SIG-M5 (cell line): ENCODE results near the gene MRPS27.

Experiments used
- DNase-seq: peaks from one replicate; lab custom pipeline; 2025; lab: John Stamatoyannopoulos, UW

Gene MRPS27

DNA sequence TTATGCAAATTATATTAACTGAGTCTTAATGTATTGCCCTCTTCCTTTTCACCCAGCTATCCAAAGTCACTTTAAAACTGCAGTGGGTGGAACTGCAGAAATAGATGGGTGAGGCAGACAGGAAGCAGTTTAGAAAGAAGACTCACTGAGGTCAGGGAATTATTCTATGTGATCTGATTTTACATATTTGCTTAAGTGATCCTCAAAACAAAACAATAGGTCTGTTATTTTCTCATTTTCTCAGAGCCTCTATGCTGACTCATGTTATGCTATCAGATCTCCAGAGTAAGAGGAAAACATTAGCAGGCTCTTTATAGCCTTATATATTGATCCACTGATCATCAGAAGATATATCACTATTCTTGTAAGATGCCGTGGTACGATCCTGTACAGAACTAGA, 63.5 kb downstream of the MRPS27 start:
- no peak for DNase-seq

DNA sequence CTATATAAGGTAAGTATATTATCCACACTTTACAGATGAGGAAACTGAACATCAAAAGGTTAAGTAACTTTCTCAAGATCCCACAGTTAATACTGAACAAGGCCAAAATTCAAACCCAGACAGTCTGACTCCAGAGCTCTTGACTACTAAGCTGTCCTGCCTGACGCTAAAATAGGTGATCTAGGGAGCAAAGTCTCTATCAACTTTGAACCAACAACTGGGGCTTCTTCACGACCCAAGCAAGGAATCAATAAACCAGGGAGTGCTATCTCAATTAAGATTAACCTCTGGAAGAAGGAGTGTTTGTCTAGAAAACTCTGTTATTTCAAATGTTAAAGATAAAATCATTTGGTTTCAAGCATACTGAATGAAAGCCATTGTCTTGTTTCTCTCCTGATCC, 64.4 kb downstream of the MRPS27 start:
- no peak for DNase-seq

DNA sequence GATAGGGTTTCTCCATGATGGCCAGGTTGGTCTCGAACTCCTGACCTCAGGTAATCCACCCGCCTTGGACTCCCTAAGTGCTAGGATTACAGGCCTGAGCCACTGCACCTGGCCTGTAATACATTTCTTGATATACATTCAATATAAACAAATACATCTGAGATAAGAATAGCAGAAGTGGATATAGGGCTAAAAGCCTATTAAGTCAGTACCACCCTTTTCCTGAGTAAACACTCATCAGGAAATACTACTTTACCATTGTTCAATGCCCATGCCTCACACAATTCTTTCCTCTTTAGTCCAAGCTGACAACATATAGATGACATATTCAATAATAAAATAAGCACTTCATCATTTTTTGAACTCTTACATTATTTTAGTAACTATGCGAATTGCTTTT, 64.8 kb downstream of the MRPS27 start:
- DNase-seq = no peak

DNA sequence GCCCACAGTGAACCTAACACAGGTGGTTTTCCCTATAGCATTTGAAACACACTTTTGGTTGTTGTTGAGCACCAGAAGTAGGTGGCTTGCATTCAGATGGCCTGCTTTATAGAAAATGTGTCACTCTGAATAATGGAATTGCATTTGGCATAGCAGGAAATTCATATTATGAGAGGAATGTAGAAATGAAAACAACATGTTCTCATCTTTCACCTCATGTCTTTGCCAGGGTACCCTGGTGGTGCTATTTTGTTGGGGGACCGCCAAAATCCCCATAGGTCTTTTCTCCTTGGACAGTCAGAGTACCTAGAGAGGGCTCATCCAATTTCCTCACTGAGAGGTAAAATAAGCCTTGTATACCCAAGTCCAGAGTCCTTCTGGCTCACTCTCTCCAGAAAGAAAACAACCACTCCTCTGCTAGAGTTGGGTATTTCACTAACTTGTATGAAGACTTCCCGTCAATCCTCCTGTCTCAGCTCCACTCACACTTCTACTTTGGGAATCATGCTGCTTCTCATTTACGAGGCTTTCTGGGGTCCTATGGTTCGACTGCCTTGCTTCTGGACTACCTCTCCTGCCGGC, 67.4 kb downstream of the MRPS27 start:
- DNase-seq = no peak

DNA sequence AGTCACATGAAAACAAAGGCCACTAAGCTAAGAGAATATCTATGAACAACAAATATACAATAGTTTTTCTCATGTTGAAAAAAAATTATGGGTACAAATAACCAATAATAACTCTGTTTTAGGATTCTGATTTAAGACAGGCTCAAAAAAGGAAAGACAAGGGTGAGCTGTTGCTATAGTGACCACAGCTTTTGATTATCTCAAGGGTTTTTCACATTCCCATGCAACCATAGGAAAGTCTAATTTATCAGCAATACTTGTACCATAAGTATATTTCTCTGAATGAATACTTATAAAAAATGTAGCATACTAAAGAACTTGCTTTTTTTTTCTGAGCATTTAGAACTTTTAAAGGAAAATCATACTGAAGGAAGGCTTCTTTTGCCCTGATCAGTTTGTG, 68.0 kb downstream of the MRPS27 start:
- no peak for DNase-seq

DNA sequence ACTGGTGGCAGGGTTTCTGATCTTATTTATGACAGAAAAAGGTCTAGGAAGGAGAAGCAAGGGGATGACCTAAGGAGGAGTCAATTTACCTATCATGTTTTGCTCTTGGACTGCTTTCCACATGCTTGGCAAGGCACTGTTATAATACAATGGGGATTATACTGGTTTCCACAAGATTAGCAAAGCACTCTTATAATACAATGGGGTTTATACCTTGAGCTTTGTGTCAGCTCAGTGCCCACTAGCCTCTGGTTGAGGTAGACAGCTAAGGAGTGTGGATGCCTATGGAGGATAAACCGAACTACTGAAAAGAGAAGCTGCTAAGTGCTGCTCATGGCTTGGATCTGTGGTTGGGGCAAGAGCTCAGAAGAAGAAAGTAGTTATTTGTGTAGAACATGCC, 68.7 kb downstream of the MRPS27 start:
- DNase-seq = no peak

DNA sequence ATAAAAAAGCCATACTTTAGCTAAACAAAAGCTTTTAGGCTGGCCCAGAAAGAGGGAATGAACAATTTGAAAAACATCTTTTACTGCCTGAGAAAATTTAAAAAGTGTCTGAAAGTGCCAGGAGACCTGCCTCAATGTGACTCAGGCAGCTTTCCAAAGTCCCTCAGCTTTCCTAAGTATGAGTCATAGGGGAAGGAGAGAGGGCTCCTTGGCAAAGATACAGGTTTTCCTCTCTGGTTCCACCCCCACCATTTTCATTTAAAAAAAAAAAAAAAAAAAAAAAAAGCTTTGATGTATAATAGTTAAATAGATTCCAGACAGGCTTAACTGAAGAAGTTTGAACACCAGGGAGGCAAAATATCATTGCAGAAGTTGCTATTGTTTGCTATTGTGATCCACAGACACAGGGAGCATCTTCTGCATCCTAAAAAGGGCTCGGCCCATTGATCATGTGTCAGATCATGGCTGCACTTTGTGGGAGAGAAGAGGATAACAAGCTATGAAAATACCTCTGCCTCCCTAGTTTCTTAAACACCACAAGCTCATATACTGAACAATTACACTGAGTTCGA, 71.5 kb downstream of the MRPS27 start:
- DNase-seq = no peak

DNA sequence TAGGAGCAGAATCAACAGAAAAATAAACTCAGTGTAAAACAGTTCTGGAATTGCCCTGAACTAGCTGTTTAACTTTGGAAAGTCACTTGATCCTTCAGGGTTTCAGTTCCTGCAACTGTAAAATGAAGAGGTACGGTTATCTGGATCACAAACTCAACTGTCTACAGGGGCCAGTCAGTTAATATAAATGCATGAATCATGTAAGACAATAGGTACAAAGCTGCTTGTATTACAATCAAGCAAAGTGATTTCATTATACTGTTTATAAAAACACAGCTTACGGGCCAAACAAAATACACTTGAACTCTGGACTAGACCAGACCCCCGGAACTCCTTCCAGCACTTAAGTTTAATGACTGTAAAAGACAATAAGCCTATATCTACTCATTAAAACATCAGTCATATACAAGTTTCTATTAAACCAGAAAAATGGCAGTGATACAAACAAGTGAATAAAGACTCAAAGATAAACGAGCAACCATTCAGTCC, 73.0 kb downstream of the MRPS27 start:
- no peak for DNase-seq

DNA sequence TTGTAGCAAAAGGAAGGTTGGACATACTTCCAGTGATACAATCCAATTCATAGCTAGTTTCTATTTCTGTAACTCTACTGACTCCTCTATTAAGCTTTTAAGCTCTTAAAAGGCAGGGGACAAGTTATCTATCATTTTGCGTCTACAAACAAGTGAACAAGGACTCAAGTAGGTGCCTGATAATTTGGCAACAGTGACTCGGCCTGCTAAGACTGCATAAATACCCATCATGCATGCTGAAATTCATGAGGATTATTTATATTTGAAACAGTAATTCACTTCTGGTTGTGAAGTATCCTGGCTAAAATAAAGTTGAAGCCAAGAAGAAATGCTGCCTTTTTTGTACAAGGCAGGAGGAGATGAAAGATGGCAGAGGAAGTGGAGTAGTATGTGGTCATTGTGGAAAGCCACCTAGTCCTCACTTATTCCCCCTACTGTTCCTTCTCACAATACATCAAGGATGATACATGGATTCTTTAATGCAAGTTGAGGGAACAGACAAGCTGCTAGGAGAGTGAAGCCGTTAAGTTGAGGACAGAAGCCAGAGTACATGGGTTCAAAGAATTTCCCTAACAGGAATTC, 74.0 kb downstream of the MRPS27 start:
- no peak for DNase-seq

DNA sequence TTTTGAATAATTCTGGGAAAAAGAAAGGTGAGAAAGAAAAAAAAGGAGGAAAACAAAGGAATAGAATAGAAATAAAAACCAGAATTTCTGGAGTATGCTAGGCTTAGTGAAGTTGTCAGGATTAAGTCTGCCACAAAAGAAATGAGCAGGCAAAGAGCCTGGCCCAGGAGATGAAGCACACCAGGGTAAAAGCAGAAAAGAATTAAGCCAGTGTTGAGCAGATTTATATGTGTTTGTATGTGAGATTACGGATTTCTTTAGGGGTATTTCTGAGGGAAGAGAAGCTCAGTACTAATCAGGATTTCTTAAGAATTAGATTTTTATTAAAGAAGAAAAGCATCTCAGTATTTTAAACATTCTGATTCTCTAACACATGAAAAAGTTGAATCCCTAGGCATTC, 74.5 kb downstream of the MRPS27 start:
- DNase-seq = no peak

DNA sequence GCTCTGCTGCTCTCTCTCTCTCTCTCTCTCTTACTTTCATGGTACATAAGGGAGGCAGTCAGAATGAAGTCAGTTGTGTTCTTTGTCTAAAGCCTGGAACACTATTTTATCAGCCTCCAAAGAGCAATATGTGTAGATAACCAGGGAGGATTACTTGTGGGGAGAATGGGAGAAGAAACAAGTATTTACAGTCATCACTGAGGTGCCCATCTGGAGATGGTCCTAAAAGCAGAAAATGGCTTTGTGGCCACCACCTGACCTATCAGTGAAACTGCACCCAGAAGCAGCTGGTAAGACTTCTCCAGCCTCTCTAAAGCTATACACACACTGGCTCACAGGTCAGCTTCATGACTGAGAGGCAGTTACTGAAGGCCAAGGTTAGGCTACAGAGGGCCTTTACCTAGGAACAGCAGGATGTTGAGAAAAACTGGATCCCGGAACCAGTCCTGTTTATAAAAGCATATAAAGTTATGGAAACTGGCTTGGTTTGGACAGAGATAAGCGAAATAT, 75.1 kb downstream of the MRPS27 start:
- DNase-seq = no peak

DNA sequence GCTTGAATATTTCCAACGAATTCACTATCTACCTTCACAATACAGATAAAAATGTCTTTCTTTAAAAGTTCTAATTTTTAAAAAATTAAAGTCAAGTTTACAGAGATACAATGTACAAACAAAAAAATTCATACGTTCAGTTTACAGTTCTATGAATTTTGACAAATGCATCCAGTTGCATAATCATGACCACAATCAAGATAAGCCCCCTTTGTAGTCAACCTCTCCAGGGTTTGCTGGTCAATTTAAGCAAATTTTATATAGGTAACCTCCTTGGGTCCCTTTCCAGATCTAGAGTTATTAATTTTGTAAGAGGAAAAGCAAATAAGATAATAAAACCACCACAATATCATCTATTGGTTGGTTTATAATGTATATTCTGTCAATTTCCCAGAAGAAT, 76.3 kb downstream of the MRPS27 start:
- no peak for DNase-seq

DNA sequence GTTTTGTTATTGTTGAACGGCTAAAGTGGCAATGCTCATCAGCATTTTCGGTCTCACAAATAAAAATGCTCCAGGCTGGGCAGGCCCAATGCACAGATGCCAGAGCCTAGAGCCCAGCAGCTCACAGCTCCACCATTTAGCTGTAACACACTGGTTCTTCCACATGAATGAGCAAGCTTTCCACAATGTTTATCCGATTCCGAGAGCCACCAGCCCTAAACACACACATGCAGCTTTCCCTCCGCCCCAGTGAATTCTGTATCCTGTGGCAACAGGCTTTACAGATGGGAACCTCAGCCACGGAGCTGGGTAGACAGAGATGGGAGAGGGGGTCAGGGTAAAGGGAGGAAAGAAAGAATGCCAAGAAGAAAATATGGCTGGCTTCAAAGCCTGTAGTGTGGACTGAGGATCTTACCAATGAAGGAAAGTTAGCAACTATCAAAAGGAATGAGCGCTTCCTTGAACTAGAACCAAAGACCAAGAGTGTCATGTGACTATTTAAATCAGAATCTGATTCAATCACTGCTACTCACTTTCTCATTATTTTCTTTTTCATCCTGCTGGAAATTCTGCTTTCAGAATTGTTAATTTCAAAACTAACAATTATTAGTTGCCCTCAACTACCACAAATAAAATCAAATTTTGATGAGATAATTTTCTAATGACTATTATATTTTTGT, 77.1 kb downstream of the MRPS27 start:
- no peak for DNase-seq

DNA sequence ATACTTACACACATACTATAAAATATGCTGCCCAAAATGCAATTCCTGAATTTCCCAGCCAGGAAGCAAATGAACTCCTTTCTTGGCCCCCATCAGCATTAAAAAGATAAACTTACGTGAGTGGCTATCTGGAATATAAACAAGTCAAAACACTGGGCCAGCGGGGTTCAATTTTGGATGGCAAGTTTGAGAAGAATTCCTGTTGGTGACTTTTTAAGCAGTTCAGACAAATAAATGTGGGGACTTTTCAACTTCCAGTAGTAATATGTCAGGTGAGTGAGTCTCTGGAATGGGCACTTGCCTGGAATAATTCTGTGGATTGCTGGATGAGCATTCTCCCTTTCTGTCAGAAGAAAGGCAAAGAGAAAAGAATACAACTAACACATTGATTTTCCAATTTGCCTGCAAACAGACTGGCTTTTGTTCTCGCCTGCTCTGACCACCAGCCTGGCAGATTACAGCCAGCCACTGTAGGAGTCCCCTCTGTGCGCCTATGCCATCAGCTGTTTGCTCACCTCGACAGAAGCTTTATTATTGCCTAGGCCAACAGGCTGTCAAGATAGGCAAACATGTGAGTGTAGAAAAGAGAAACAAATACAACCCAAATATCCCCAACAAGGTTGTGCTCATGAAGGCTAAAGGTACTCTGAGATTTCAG, 78.6 kb downstream of the MRPS27 start:
- DNase-seq = no peak

DNA sequence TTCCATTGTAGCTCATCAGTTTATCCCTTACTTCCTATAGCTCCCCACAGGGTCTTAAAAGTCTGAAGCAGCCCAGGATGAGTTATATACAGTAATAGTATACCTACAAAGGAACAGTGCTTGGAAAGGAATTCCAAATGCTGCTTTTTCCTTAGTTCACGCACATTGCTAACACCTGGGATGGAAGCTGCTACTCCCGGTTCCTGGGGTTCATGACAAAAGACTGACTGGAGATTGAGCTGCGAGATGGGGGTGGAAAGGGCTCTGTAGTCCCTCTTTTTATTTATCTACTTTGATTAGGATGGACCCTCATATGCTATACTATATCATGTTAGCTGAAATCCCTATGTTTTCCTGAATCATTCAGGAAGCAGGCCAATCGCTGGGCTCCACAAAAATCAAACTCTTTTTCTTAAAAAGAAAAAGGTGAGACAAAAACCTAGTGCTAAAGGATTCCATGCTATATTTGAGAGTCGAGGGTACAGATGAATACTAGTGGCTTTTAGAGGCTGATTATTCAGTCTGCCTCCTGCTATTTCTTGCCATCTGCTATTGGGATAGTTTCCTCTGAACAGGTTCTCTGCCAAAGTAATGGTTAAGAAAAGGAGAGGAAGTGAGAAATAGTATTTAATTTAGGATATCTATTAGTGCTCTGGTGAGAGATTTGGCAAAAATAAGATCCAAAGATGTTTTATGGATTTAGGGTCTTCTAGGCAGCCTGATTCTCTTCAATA, 81.2 kb downstream of the MRPS27 start:
- DNase-seq = no peak

DNA sequence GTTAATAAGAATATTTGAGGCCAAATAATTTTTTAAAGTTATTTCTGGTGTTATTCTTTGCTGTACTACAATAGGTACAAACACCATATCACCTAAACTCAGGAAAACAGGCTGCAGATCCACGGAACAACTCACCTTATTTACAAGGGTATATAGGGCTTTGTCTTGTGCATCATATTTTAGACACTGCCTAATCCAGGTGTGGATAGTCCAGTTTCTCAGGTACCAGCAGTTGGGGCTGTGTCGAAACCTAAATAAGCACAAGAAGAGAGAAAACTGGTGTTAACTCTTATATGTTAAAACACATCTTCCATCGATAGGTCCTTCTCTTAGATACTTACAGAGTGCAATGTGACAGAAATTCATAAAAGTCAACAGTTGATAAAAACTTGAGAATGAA, 82.2 kb downstream of the MRPS27 start:
- DNase-seq = no peak

DNA sequence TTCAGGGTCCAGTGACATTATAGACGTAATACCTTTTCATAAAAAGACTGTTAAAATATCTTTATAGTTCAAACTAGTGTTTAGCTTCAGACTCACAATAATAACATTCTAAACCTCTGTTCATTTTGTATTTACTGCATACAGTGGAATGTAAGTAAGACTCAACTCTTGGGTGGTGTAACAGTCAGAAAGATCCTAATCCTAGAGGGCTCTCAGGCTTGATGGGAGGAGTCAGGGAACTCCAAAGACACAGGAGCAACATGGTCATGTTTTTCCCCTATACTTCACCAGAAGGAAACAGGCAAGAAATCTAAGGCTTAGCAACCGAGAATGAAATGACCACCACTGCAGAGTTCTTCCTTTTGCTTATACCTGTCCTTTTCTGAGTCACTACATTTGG, 82.6 kb downstream of the MRPS27 start:
- DNase-seq = no peak

DNA sequence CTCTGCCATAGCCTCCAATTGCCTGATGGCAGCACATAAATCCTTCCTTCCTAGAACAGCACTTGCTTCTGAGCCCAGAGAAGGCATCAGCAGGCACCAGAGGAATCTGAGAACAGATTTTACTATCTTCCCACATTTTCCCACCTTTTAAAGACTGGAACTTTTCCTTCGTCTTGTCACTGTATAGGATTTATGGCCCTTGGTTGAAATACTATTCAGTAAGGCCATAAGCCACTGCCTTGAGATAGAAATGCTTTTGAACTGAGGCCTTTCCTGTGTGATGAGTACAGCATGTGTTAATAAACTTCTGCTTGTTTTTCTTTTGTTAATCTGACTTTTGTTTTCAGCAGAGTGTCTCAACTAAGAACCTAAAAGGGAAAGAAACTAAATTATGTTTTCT, 84.3 kb downstream of the MRPS27 start:
- no peak for DNase-seq

DNA sequence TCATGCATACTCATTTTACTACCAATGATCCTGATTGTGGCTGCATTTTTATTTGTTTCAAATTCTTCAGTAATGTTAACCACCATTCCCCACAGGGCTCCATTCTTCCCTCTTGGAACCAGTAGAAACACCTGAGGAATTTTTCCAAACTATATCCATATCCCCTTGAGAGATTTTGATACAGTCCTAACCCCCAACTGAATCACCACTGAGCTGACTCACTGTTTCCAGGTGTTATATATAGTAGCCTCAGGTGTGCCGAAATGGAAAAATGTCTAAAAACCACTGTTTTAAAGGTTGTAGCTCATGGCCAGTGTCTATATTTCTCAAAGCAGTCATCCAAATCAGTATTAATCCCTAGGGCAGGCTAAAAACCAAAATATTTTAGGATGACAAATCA, 85.2 kb downstream of the MRPS27 start:
- no peak for DNase-seq

DNA sequence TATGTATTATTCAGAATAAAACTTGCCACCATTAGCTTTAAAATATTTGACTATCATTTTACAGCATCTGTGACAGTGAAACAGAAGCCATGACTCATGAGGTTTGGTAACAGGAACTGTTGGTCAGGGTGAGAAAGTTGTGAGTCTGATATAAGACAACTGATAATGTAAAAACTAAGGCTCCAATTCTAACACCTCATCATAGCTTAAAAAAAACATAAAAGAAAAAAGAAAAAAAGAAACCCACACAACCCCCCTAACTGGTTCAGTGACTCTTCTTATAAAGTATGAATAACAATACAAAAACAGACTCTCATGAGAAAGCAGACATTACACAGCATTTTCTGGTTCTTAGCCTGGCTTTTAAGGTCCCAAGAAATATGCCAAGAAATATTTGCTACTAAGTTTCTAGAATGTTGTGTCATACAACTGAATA, 85.8 kb downstream of the MRPS27 start:
- peak; percentile 40 for DNase-seq

DNA sequence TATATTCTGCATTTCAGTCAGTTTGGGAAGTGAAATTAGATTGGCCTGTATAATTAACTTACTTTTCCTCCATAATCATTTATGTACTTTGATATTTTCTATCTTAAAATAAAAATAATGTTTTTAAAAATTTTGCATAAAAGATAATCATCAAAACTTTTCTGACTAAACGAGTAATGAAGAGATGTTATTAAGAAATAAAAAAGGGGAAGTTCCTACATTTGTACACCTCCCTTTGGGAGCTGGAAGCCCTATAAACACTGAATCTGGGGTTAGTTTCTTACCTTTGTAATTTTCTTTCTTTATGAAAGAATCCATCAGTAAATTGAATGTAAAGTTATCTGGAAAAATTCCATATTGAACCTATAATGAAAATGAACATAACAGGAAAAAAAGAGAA, 86.2 kb downstream of the MRPS27 start:
- no peak for DNase-seq

DNA sequence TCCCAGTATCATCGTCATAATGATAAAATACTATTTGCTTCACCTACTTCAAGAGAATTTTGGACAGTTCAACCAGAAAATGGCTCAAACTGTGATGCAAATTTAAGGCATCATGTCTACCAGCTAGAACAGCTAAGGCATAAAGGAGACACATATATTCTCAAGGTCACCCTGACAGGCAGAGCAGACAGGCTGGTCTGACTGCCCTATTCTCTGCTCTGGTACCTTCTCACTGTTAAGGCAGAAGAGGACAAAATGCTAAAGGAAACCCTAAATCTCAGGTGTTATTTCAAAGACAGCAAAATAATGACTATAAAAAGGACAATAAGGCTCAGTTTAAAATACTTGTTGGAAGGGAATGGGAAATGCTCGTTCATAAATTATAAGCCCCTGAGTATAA, 87.2 kb downstream of the MRPS27 start:
- DNase-seq = no peak
